GM12891 (cell line): ENCODE results near the gene SHOX. TPM values are rescaled to one million over a fixed set of nuclear protein-coding genes. Genes with fewer than 3 reads are reported as not detected.
"Not testable (repeated sequence)": the region's sequence is repeated elsewhere in the genome, so short reads cannot be mapped to it uniquely, and the experiment has no call there.

Experiments
- DNase-seq: peaks from one replicate; pipeline ENCODE4 v3.0.0; 2011; ENCODE audit warnings: low spot score; ENCODE audit not compliant: insufficient read length
- FAIRE-seq: peaks from 2 replicates; lab custom pipeline; 2011; peaks lifted over from hg19 to GRCh38; lab: Jason Lieb, UNC
- PAX5 ChIP-seq: IDR thresholded peaks from 2 replicates; pipeline ENCODE4 v1.6.1; 2011; ENCODE audit warnings: low read length, moderate library complexity, mild to moderate bottlenecking; ENCODE audit not compliant: insufficient read depth, severe bottlenecking
- POLR2A ChIP-seq: IDR thresholded peaks from 2 replicates; pipeline ENCODE4 v1.6.1; 2011; ENCODE audit warnings: low read depth, low read length, control low read depth
- POLR2AphosphoS5 ChIP-seq: IDR thresholded peaks from 2 replicates; pipeline ENCODE4 v1.6.1; 2011; ENCODE audit warnings: low read depth, low read length, control low read depth
- POU2F2 ChIP-seq: IDR thresholded peaks from 2 replicates; pipeline ENCODE4 v1.6.1; 2011; ENCODE audit warnings: low read depth, mild to moderate bottlenecking, control low read depth, low read length, moderate library complexity
- SPI1 ChIP-seq: IDR thresholded peaks from 2 replicates; pipeline ENCODE4 v1.6.1; 2011; ENCODE audit warnings: low read depth, low read length, control low read depth
- TAF1 ChIP-seq: IDR thresholded peaks from 2 replicates; pipeline ENCODE4 v1.6.1; 2011; ENCODE audit warnings: low read depth, low read length, control low read depth
- polyA plus RNA-seq: library from polyadenylated mRNA; unstranded; fragments of >200 nt; gene quantifications from one replicate; pipeline ENCODE4 v1.2.1, GENCODE V29; 2012; ENCODE audit warnings: low read depth, missing spikeins, inconsistent platforms; ENCODE audit not compliant: missing spikeins

Gene SHOX
- not detected for polyA plus RNA-seq

GRCh38 chrX:630612-631496 is at the start of gene SHOX:
Gene SHOX (plus strand): TSS chrX:630791. CDS start chrX:630898, 107 bp downstream.
- DNase-seq (no peak), FAIRE-seq (no peak)
- TF ChIP-seq POU2F2 = no peak
- TF ChIP-seq PAX5 = no peak

GRCh38 chrX:581066-581465 is 49.5 kb upstream of the SHOX start:
- DNase-seq (no peak), FAIRE-seq (no peak)
- no peak for TF ChIP-seq SPI1

GRCh38 chrX:581720-582298 is 48.8 kb upstream of the SHOX start:
- DNase-seq = no peak
- FAIRE-seq = no peak
- TF ChIP-seq POLR2AphosphoS5 = no peak
- no peak for TF ChIP-seq PAX5
- no peak for TF ChIP-seq TAF1
- no peak for TF ChIP-seq SPI1
- no peak for TF ChIP-seq POU2F2
- no peak for TF ChIP-seq POLR2A

GRCh38 chrX:584572-584971 is 46.0 kb upstream of the SHOX start:
- no peak for FAIRE-seq
- TF ChIP-seq SPI1 (no peak), POU2F2 (no peak), PAX5 (no peak)
- DNase-seq = no peak

GRCh38 chrX:585115-585808 is 45.3 kb upstream of the SHOX start:
- no peak for FAIRE-seq
- DNase-seq = no peak

GRCh38 chrX:586351-586750 is 44.2 kb upstream of the SHOX start:
- DNase-seq = no peak
- TF ChIP-seq POLR2A (no peak), POLR2AphosphoS5 (no peak), POU2F2 (no peak), TAF1 (no peak), PAX5 (no peak), SPI1 (no peak)
- FAIRE-seq = no peak

More at GRCh38 chrX:585115-585808, 45.3 kb upstream of the SHOX start:
- no peak for TF ChIP-seq SPI1
- no peak for TF ChIP-seq TAF1
- no peak for TF ChIP-seq POLR2AphosphoS5
- TF ChIP-seq PAX5 = no peak
- TF ChIP-seq POLR2A = no peak
- no peak for TF ChIP-seq POU2F2

- FAIRE-seq, DNase-seq: not testable (repeated sequence)
These were observed 41.3 kb upstream of the SHOX start for GRCh38 chrX:589261-589660.

- DNase-seq (no peak), FAIRE-seq (no peak)
- no peak for TF ChIP-seq SPI1
- no peak for TF ChIP-seq POLR2AphosphoS5
- no peak for TF ChIP-seq TAF1
- no peak for TF ChIP-seq POU2F2
- no peak for TF ChIP-seq PAX5
- TF ChIP-seq POLR2A = no peak
These were observed 39.7 kb upstream of the SHOX start for GRCh38 chrX:590693-591404.

GRCh38 chrX:599837-600715 is 30.5 kb upstream of the SHOX start:
- FAIRE-seq (no peak), DNase-seq (no peak)
- TF ChIP-seq POU2F2 = no peak
- no peak for TF ChIP-seq POLR2A
- TF ChIP-seq TAF1 = no peak
- no peak for TF ChIP-seq SPI1
- TF ChIP-seq PAX5 = no peak
- TF ChIP-seq POLR2AphosphoS5 = no peak

GRCh38 chrX:603029-603428 is 27.6 kb upstream of the SHOX start:
- DNase-seq, FAIRE-seq: not testable (repeated sequence)

- not testable (repeated sequence) for FAIRE-seq
These were observed 26.0 kb upstream of the SHOX start for GRCh38 chrX:604616-605015.

GRCh38 chrX:608088-608487 is 22.5 kb upstream of the SHOX start:
- FAIRE-seq, DNase-seq: not testable (repeated sequence)

More at GRCh38 chrX:604616-605015, 26.0 kb upstream of the SHOX start:
- not testable (repeated sequence) for DNase-seq
